CD4-positive, alpha-beta T cell treated with Interleukin-10 for 1 hour (primary cell): Measurements from ENCODE around the gene MMP12.

Source experiments
- DNase-seq: peaks from one replicate; pipeline ENCODE4 v3.0.0-alpha.2; 2020

The MMP12 gene

DNA sequence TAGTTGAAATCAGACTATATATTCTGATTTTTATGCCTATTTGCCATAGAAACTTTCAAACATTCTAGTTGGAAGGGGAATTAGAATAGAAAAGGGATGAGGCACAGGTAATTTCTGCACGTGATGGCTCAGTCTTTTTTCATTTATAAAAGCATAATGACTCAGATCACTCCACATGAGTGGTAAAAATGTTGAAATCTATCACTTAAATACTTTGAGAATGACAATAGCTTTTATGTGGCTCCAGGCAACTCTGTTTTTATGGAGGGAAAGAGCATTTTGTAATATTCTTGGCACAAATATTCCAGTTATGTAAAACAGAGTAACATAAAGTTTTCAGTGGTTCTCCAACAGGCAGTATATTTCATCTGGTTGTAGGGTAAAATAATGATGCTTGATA is 25.5 kb downstream of the MMP12 start:
- DNase-seq, result no peak

DNA sequence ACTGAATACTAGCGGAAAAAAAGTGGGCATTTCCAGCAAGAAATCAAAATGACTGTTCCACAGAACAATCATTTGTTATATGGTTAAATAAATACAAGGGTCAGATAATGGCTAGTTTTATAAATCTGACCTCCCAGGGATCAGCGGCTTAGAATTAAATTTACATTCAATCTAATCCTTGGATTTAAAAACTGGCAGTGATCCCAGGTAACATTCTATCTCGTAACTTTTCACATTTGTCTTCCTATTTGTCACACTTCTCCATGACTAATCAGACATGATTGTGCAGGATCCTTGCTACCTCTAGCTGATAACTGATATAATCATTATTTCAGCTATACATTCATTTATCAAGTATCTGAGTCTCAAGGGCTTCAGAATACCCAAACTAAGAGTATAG is 28.5 kb downstream of the MMP12 start:
- DNase-seq, result no peak

DNA sequence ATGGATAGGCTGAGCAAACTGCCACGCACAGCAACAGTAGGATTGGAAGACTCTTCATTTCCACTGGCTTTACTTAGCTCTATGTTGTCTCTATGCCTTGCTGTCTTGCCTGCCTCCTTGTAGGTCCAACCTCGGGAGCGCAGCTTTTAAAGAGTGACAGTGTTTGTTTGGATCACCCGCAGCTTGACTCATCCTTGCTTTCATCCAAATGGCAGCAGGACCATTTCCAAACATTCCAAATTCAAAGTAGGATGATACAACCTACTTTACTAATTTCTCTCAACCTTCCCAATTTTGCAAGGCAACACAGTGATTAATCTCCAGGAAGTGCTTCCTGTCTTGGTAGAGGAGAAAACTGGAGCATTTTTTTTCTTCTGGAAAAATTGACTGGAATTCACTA is 31.3 kb downstream of the MMP12 start, which contains the start of gene MMP3:
Gene MMP3 (minus strand): TSS at position 121 of the 400 bp plus-strand sequence. CDS start 63 bp downstream, at position 58.
- DNase-seq, result no peak

DNA sequence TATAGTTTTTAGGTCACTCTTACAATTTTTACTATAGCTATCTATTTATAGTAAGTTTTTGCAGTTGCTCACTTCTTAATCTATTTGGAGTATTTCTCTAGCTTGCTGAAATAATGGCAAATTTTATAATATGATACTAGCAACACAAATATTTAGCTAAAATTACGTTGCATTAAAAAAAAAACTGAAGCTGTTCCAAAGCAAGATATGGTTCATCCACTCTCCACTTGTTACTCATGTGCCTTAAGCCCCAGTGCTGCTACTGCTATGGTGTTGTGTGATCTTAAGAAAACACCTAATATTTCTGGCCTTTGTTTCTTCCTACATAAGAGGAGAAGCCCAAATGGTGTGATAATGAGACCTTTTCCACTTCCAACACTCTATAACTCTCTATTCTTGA is 31.9 kb downstream of the MMP12 start:
- DNase-seq, result no peak

DNA sequence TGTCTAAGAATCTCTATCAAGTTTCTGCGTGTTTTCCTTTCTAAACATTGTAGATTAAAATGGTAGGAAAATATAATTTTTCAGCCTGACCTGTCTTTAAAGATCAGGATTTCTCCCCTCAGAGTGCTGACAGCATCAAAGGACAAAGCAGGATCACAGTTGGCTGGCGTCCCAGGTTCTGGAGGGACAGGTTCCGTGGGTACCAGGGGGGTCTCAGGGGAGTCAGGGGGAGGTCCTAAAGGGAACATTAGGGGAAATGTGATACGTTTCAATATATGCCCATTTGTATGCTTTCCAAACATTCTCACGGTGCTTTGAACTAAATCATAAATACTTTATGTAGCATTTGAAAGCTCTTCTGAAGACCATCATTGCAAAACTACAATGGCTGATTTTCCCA is 34.8 kb downstream of the MMP12 start:
- DNase-seq, result no peak

DNA sequence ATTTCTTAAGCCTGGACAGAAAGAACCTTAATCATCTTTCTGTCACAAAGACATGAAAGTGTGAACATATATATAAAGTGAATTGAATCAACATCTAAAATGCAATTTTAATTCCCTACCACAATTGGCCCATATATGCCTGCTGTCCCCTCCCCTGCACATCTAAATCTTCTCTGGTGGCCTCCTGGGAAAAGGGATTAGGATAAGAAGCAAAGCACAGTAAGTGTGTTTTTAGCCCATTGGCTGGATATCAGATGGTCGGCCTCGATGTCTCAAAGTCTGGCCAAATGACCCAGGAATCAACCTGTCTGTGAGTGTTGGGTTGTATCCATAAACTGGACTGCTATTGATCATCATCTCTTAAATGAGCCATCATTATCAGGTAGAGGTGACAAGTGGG is 37.1 kb downstream of the MMP12 start:
- DNase-seq, result no peak

DNA sequence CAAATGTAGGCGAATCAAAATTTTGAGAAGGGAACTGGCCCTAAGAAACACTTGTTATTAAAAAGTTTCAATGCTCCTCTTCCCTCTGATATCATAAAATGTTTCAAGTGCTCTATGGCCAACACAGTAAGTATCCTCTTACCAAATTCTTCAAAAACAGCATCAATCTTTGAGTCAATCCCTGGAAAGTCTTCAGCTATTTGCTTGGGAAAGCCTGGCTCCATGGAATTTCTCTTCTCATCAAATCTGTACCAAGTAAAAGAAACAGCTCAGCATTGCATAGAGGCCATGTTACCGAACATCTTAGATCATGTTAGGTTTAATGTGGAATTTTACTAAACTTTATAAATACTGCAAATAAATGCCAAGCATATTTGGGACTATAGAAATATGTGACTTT is 37.6 kb downstream of the MMP12 start:
- DNase-seq, result no peak

DNA sequence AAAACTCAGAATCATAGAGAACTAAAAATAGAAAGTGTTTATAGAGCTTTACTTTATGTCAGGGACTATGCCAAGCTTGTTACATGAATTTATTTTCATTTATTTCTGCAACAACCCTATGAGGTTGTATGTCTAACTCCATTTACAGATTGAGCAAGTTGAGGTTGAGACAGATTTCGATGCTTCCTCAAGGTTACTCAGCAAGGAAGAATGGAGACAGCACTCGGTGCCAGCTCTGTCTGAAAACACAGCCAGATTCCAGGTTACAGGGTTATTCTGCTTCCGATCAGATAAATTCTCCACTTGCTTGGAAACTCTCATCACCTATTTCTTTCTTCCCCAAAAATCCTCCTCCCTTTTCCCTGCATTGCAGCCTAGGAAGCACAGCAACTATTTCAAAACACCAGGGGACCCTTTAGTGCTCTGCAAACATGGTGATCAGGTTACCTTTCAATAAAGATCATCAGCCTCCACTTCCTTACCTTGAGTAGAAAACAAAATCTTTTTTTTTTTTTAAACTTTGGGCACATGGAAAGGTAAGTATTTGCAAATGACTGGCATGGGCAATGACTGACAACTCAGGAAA is 38.4 kb downstream of the MMP12 start:
- DNase-seq, result no peak

DNA sequence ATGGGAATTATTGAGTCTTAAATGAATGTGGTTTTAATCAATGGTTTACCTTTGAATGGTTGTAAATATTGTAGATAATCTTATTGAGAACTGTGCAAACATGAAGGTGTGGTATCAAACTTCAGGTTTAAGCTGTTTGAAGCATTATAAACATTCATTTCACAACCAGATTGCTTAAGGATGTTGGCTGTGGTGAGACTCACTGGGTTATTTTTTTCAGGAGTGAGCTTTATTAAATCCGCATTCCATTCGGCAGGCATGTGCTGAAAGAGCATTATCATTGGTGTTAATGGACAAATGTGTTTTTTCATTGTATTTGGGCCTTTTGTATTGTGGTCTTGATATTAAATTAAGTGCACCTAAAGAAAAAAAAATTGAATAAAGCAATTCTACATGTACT is 41.1 kb downstream of the MMP12 start:
- no peak for DNase-seq

DNA sequence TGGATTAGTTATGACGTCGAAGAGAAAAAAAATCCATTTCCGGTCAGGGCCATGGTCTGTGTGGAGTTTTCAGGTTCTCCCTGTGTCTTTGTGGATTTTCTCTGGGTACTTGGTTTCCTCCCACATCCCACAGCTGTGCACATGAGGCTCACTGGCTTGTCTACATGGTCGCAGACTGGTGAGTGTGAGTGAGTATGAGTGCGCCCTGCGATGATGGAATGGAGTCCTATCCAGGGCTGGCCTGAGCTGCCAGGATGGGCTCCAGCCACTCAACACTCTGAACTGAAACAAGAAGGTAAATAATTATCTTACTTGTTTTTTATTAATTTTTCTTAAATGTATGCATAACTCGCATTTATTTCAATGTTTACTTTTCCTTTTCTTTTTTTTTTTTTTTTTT is 42.2 kb downstream of the MMP12 start:
- DNase-seq, result no peak

DNA sequence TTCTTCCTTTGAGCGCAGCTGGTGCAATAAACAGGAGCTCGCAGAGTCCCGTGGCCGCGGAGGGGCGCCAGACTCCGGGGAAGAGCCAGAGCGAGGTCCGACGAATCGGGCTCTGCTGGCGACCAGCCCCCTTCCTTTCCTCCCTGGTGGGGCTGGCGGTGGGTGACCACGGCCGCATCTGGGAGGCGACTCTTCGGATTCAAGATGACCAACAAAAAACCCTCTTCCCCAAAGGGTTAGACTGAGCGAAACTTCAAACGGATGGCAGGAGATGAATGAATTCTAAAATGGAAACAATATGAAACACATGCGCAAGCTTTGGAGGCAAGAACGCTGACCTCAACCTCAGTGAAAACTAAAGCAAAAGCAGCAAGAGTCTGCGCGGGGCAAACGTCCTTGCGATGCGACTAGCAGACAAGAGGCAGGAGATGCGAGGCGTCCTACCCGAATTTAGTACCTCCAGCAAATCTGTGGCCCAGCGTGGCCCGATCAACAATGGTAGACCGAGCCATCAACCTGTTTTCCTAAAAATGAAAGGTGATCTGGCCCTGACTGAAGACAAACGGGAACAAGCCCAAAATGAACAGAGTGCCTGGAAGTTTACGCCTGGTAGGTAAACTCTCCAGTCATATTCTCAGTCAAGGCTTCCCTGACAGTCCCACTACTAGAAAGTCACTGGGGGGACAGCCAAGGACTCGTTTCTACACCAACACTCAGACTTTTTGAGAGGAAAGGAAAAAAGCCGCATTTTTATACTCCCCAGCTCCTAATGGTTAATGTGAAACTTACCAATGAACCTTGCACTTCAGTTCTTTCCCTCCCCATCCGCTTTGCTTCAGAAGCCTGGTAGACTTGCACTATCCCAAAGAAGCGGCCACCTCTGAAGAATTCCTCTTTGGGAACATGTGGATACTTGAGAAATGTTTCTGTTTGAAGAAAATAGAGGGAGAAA is 43.0 kb downstream of the MMP12 start:
- DNase-seq, result no peak

DNA sequence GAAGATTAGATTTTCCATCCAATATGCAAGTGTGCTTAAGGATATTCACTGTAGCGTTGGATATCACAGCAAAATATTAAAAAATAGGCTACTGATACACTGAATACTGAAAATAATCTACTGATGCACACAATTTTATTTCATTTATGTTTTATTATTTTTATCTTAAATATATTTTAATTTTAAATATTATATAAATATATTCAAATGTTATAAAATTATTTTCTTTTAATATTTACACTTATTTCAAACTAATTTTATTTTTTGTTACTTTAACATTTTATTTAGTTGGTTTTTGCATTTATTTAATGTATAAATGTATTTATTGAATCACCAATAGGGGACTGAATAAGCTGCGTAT is 43.7 kb downstream of the MMP12 start:
- no peak for DNase-seq

DNA sequence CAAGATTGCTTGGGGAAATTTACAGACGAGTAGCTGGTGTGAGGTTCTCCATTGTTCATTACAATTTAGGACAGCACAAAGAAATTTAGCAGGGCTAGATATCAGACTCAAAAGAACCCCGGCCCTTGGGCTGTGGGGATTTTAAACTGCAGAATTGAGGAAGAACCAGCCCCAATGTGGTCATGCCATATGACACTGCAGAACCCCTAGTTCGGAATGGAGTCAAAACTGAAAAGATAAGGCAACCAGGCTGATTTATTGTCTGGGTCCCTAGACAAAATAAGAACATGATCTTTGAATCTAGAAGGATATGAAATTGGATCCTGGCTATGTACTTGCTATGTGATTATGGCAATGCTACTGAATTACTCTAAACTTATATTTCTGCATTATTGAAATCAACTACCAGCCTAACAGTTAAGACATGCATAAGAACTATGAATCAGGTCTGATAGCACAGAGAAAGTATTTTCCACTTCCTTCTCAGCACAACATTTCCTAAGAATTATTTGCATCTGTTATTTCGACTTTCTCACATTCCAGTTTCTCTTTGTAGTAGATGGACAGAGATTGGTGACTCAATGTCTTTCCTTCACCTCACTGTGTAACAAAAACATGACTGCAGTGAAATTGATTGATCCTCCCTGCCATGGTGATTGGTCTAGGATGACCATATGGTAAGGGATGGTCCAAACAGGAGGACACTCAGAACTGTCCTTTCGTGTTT is 44.6 kb downstream of the MMP12 start:
- no peak for DNase-seq

DNA sequence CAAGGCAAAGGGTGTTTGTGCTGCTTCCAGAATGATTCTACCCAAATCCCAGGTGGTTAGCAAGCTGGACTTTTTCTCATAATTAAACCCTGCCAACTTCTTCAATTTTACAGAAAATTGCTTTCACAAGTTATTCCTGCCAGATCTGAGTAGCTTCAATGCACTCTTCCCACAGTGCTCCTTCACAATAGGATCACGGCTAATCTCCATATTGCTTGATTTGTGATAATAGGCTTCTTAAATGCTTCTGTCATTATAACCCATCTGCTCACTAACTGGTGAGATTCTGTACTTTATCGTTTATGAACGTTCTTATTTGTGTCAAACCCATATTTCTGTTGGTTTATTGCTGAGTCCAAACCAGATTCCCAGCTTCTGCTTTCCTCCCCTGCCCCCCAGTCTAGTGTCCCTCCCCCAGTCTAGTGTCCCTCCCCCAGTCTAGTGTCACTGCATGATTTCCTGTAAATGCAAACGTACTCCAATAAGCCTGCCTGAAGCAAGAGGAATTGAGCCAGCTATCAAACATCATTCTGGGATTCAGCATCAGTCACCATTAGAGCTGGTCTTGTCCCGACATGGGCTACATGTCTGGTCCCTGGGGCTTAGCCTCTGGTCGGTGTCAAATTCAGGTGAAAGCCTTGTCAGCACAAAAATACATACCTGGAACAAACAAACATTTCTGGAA is 45.3 kb downstream of the MMP12 start:
- no peak for DNase-seq

DNA sequence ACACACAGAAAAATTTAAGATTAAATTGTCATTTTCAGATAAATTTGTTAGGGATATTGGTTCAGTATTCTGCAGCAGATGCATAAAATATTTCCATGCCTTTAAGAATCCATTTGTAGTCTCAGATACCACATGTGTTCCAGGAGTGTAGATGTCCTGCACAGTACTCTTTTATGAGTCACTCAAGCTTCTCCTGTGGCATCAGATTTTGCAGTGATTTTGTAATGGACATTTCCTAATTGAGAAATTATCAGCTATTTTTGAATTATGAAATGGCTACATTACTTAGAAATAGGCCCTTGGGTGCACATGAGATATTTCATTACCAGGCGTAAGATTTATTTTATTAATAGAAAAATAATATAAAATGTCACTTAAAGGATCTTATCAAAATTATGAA is 50.2 kb downstream of the MMP12 start:
- DNase-seq, result no peak

DNA sequence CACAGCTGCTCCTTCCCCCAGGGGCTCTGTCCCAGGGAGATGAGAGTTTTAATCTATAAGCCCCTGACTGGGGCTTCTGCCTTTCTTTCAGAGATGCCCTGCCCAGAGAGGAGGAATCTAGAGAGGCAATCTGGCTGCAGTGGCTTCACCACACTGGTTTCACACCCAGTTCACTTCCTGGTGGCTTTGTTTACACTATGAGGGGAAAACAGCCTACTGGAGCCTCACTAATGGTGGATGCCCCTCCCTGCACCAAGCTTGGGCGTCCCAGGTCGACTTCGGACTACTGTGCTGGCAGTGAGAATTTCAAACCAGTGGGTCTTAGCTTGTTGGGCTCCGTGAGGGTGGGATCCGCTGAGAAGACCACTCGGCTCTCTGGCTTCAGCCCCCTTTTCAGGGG is 55.3 kb downstream of the MMP12 start:
- DNase-seq, result no peak

DNA sequence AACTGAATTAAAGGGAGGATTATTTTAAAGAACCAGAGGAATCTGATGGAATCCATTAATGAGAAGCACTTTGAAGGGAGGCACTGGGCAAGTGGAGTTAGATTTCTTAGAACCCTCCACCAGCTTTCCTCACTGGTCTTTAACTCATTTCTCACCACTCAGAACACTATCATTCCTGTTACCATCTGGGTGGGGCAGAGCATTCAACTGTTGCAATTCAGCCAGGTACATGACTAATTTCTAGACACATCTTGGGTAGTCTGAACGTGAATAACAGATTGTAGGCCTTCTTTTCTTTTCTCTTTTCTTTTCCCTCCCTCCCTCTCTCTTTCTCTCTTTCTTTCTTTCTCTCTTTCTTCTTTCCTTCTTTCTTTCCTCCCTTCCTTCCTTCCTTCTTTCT is 61.3 kb downstream of the MMP12 start:
- DNase-seq, result no peak
